ENCODE data around the gene WDTC1. TPM values are rescaled to one million over a fixed set of nuclear protein-coding genes. Genes with fewer than 3 reads are reported as not detected.
"Not testable (repeated sequence)": the region's sequence is repeated elsewhere in the genome, so short reads cannot be mapped to it uniquely, and the experiment has no call there.

The WDTC1 gene
- total RNA-seq, 6 experiments from 2014 or later = 26.2 to 30.3 (median 28.0) TPM

- H3K27me3 Mint-ChIP-seq (ENCODE audit: insufficient read depth) = peaks cover 17% of the 10 kb centered on the region
- no peaks in the 10 kb centered on the region; the same call in 1 of the 2 replicates for H3K4me1 Mint-ChIP-seq (ENCODE audit: low read depth)
- H3K4me3 Mint-ChIP-seq = no peak overlapping the region
- TF ChIP-seq, protein P1, sequence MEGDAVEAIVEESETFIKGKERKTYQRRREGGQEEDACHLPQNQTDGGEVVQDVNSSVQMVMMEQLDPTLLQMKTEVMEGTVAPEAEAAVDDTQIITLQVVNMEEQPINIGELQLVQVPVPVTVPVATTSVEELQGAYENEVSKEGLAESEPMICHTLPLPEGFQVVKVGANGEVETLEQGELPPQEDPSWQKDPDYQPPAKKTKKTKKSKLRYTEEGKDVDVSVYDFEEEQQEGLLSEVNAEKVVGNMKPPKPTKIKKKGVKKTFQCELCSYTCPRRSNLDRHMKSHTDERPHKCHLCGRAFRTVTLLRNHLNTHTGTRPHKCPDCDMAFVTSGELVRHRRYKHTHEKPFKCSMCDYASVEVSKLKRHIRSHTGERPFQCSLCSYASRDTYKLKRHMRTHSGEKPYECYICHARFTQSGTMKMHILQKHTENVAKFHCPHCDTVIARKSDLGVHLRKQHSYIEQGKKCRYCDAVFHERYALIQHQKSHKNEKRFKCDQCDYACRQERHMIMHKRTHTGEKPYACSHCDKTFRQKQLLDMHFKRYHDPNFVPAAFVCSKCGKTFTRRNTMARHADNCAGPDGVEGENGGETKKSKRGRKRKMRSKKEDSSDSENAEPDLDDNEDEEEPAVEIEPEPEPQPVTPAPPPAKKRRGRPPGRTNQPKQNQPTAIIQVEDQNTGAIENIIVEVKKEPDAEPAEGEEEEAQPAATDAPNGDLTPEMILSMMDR (IDR thresholded peaks at IDR 0.05) = no peak
- DNase-seq = no peak
- H3K9me3 Mint-ChIP-seq = no peaks in the 10 kb centered on the region
- no peak overlapping the region for H3K27ac Mint-ChIP-seq
- H3K36me3 Mint-ChIP-seq (ENCODE audit: low read depth) = no peaks in the 10 kb centered on the region
Observed at GRCh38 chr1:27220096-27220495, 14.3 kb upstream of the WDTC1 start.

- not testable (repeated sequence) for H3K4me1 Mint-ChIP-seq (ENCODE audit: low read depth); H3K27ac Mint-ChIP-seq
Observed at GRCh38 chr1:27220702-27221497, 13.5 kb upstream of the WDTC1 start.

DNA sequence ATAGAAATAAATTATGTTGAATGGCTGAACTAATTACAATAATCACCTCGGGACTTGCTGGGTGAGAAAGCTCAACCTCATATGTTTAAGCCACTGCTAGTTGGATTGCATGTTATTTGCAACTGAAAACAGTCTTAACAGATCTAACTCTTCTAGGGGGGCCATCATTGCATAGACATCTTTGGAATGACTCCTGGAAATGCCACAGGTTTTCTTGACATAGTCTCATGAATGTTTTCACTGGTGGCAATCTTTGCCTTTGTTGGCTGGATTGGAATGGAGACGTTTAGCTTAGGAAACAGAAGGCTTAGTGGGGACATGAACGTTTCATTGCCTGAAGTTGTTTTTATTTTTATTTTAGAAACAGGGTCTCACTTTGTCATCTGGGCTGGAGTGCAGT, 8.8 kb upstream of the WDTC1 start:
- Mint-ChIP-seq H3K9me3 (no peaks in the 10 kb centered on the region), H3K36me3 (ENCODE audit: low read depth) (no peaks in the 10 kb centered on the region), H3K27me3 (ENCODE audit: insufficient read depth) (peaks cover 5% of the 10 kb centered on the region), H3K27ac (no peak overlapping the region), H3K4me3 (no peak overlapping the region), H3K4me1 (ENCODE audit: low read depth) (no peaks in the 10 kb centered on the region; the same call in 1 of the 2 replicates)
- TF ChIP-seq, protein P1 (IDR thresholded peaks at IDR 0.05) = no peak
- DNase-seq = no peak

More at GRCh38 chr1:27220702-27221497, 13.5 kb upstream of the WDTC1 start:
- H3K36me3 Mint-ChIP-seq (ENCODE audit: low read depth); DNase-seq; H3K4me3 Mint-ChIP-seq; H3K9me3 Mint-ChIP-seq: not testable (repeated sequence)
- H3K27me3 Mint-ChIP-seq (ENCODE audit: insufficient read depth) = peaks cover 19% of the 10 kb centered on the region

DNA sequence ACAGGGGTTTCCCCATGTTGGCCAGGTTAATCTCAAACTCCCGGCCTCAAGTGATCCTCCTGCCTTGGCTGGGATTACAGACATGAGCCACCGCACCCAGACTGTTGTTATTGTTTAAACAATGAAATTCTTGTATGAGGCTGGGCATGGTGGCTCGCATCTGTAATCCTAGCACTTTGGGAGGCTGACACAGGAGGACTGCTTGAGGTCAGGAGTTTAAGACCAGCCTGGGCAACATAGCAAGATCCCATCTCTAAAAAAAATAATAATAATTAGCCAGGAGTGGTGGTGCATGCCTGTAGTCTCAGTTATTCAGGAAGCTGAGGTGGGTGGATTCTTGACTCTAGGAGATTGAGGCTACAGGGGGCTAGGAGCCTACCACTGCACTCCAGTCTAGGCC, 6.7 kb upstream of the WDTC1 start:
- peaks cover 3% of the 10 kb centered on the region for H3K27me3 Mint-ChIP-seq (ENCODE audit: insufficient read depth)
- DNase-seq = no peak
- no peaks in the 10 kb centered on the region for H3K4me1 Mint-ChIP-seq (ENCODE audit: low read depth)
- H3K36me3 Mint-ChIP-seq (ENCODE audit: low read depth) = no peaks in the 10 kb centered on the region
- no peak overlapping the region for H3K27ac Mint-ChIP-seq
- no peaks in the 10 kb centered on the region for H3K9me3 Mint-ChIP-seq
- TF ChIP-seq, protein P1 (IDR thresholded peaks at IDR 0.05) = no peak
- H3K4me3 Mint-ChIP-seq = no peak overlapping the region

GRCh38 chr1:27233667-27234048, 774 bp upstream of the WDTC1 start:
- Mint-ChIP-seq H3K27ac (peak overlapping the region; percentile 78), H3K4me1 (ENCODE audit: low read depth) (peaks cover 25% of the 10 kb centered on the region), H3K27me3 (ENCODE audit: insufficient read depth) (no peaks in the 10 kb centered on the region; the same call in none of the 2 replicates), H3K36me3 (ENCODE audit: low read depth) (no peaks in the 10 kb centered on the region), H3K9me3 (no peaks in the 10 kb centered on the region), H3K4me3 (peak overlapping the region; percentile 93)
- no peak for DNase-seq
- TF ChIP-seq, protein P1 (IDR thresholded peaks at IDR 0.05) = no peak

DNA sequence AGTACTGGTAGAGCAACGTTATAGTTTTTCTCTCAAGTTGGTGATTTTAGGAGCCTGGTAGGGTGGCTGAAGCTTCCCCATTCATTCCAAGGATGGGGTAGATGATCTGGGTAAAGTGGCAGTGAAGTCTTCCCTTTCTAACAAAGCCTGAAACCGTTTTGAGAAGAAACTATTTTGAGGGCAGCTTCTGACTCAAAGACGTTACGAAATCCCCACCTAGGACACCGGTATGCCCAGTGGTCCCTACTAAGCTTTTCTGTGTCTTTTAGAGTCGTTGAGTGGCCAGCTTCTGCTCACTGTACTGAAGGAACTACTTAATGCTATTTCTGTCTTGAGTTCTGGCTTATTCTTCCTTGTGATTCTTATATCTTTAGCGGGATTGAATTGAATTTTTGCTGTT, 1.4 kb downstream of the WDTC1 start:
- H3K4me3 Mint-ChIP-seq = peak overlapping the region; percentile 94
- DNase-seq = no peak
- no peaks in the 10 kb centered on the region; the same call in none of the 2 replicates for H3K27me3 Mint-ChIP-seq (ENCODE audit: insufficient read depth)
- peaks cover 25% of the 10 kb centered on the region for H3K4me1 Mint-ChIP-seq (ENCODE audit: low read depth)
- peak overlapping the region; percentile 53 for H3K27ac Mint-ChIP-seq
- TF ChIP-seq, protein P1 (IDR thresholded peaks at IDR 0.05) = no peak
- H3K36me3 Mint-ChIP-seq (ENCODE audit: low read depth) = no peaks in the 10 kb centered on the region
- no peaks in the 10 kb centered on the region for H3K9me3 Mint-ChIP-seq
